Measurements from ENCODE around the gene ASTN2.

DNA sequence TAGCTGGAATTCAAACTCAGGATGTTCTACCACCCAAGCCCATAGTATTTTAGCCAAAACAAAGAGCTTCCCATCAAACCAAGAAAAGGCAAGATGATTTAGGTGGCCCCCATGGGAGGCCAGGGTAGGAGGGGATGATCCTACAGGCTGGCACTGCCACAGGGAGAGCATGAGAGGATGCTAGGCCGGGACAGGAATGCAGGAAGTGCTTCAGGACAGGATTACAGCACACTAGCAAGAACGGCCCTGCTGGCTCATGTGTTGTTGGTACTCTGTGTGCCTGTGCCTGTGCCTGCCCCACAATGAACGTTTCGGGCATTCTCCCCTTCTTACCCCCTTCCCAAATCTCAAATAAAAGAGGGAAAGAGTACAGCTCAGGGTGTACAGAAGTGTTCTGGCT, 838.5 kb downstream of the ASTN2 start:
- TF ChIP-seq, protein P1, sequence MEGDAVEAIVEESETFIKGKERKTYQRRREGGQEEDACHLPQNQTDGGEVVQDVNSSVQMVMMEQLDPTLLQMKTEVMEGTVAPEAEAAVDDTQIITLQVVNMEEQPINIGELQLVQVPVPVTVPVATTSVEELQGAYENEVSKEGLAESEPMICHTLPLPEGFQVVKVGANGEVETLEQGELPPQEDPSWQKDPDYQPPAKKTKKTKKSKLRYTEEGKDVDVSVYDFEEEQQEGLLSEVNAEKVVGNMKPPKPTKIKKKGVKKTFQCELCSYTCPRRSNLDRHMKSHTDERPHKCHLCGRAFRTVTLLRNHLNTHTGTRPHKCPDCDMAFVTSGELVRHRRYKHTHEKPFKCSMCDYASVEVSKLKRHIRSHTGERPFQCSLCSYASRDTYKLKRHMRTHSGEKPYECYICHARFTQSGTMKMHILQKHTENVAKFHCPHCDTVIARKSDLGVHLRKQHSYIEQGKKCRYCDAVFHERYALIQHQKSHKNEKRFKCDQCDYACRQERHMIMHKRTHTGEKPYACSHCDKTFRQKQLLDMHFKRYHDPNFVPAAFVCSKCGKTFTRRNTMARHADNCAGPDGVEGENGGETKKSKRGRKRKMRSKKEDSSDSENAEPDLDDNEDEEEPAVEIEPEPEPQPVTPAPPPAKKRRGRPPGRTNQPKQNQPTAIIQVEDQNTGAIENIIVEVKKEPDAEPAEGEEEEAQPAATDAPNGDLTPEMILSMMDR (IDR thresholded peaks at IDR 0.05), result no peak
- TF ChIP-seq POLR2AphosphoS5 (IDR thresholded peaks at IDR 0.05), result no peak
- no peak for TF ChIP-seq EP300 (IDR thresholded peaks at IDR 0.05; ENCODE audit: low read depth)
- TF ChIP-seq POLR2A (IDR thresholded peaks at IDR 0.05), result no peak

Measured in transverse colon (tissue), 4 donors.